Activated T-helper 2 cell treated with anti-CD3 and anti-CD28 coated beads, Interferon-gamma antibody, Interleukin-2, Interleukin-4, amounts not matched to agents 10 μg/mL and 5 μg/mL and 100 μg/mL, durations not matched to agents 14 hours and 24 hours and 36 hours (primary cell): ENCODE data around the gene TRMT1. TPM values are rescaled to one million over a fixed set of nuclear protein-coding genes. Genes with fewer than 3 reads are reported as not detected.

Experiments used
- DNase-seq: peaks from one replicate; pipeline ENCODE4 v3.0.0; 2021; ENCODE audit warnings: low spot score
- H3K27ac Mint-ChIP-seq: one replicate; pipeline ENCODE4 v1.8.0; 2021; ENCODE audit warnings: mixed read lengths
- H3K27me3 Mint-ChIP-seq: one replicate; pipeline ENCODE4 v1.8.0; 2021; ENCODE audit warnings: low read depth, mixed read lengths
- H3K36me3 Mint-ChIP-seq: one replicate; pipeline ENCODE4 v1.8.0; 2021; ENCODE audit warnings: low read depth, mixed read lengths
- H3K4me1 Mint-ChIP-seq: one replicate; pipeline ENCODE4 v1.8.0; 2021; ENCODE audit warnings: low read depth, mixed read lengths
- H3K4me3 Mint-ChIP-seq: one replicate; pipeline ENCODE4 v1.8.0; 2021; ENCODE audit warnings: low read depth, mild to moderate bottlenecking, moderate library complexity, mixed read lengths
- H3K9me3 Mint-ChIP-seq: one replicate; pipeline ENCODE4 v1.8.0; 2021; ENCODE audit warnings: mixed read lengths
- intact Hi-C: fragments of 100-400 bp; cut with micrococcal nuclease; formaldehyde crosslinking; loops from one replicate; pipeline ENCODE4 v1.15.1; 2023
- total RNA-seq: library from RNA; stranded (reverse); gene quantifications from 2 replicates; pipeline ENCODE4 v1.2.3, GENCODE V29; 2022

The TRMT1 gene
- total RNA-seq, 1 donor from 2014 or later = 116 TPM

DNA sequence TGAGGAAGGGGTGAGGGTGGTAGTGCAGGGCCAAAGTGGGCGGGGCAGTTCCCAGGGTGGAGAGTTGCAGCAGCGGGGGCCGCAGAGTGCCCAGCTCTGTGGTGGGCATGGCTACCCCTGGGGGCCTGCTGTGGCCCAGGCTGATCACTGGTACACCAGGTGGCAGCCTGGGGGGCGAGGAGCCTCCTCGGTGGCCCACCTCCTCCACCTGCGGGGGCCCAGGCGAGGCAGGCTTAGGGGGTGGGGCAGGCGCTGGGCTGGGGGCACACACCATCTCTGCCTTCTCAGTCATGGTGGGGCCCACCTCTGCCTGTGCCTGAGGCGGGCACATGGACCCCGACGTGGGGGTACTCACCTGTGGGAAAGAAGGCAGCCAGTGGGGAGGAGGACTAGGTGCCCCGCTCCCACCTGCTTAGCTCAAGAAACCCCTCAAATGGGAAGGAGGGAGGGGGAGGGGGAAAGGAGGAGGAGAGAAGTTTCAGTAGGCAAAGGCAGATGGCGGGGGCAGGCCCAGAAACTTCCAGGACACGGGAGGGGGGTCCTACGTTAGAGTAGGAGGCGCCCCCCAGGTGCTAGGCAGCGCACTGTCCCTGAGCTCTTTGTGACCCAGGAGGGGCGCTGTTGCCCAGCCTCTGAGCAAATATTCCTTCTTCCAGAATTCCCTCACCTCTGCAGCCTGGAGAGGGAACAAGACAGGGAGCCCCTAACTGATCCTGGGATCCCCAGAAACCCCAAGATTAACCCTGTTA, 15.5 kb downstream of the TRMT1 start:
- peak overlapping the region; percentile 56 for H3K4me3 Mint-ChIP-seq
- peaks cover 17% of the 10 kb centered on the region for H3K27me3 Mint-ChIP-seq
- peaks cover 7% of the 10 kb centered on the region for H3K36me3 Mint-ChIP-seq
- no peak overlapping the region for H3K27ac Mint-ChIP-seq
- intact Hi-C loops = loop anchor here (2.0 to 5.0 kb wide), 3 partner anchors 32 to 161 kb away; no protein-coding TSS in a partner anchor
- peaks cover 37% of the 10 kb centered on the region for H3K4me1 Mint-ChIP-seq
- no peaks in the 10 kb centered on the region for H3K9me3 Mint-ChIP-seq
- no peak for DNase-seq

DNA sequence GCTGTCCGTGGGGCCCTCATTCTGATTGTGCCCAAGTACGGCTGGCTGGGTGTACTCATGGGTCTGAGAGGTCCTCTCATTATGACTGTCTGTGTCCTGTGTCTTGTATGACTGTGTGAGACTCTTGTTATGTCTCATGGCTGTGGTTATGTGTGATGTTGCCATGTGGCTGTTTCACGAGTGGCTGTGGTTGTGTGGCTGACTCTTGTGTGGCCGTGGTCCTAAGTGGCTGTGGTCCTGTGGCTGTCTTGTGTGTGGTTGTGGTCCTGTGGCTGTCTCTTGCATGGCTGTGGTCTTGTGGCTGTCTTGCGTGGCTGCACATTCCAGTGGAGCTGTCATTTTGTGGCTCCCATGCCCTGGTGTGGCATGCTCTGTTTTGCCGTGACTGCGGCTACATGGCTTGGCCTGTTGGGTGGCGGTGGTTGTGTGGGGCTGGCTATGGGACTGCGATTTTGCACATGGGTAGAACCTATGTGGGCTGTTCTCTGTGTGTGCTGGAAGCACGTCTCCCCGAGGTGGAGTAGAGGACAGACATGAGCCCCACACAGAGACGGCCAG, 16.4 kb downstream of the TRMT1 start:
- Mint-ChIP-seq H3K27me3 (peaks cover 20% of the 10 kb centered on the region), H3K4me1 (peaks cover 40% of the 10 kb centered on the region)

GRCh38 chr19:13099073-13099999, 17.2 kb downstream of the TRMT1 start:
- H3K27ac Mint-ChIP-seq = peak overlapping the region; percentile 92
- peak overlapping the region; percentile 84 for H3K4me3 Mint-ChIP-seq
- no peaks in the 10 kb centered on the region for H3K9me3 Mint-ChIP-seq
- H3K36me3 Mint-ChIP-seq = peaks cover 3% of the 10 kb centered on the region
- H3K4me1 Mint-ChIP-seq = peaks cover 43% of the 10 kb centered on the region
- DNase-seq = peak; percentile 83
- H3K27me3 Mint-ChIP-seq = peaks cover 26% of the 10 kb centered on the region
- intact Hi-C loops = loop anchor here (5.0 kb wide), 1 partner anchor 262 kb away; the partner anchor contains the start of gene MAST1

More for the DNA sequence above, 16.4 kb downstream of the TRMT1 start:
- Mint-ChIP-seq H3K27ac (peak overlapping the region; percentile 80), H3K9me3 (no peaks in the 10 kb centered on the region), H3K4me3 (peak overlapping the region; percentile 66), H3K36me3 (peaks cover 6% of the 10 kb centered on the region)
- intact Hi-C loops = loop anchor here (2.0 to 5.0 kb wide), 3 partner anchors 33 to 162 kb away; no protein-coding TSS in a partner anchor
- peak; percentile 72 for DNase-seq

DNA sequence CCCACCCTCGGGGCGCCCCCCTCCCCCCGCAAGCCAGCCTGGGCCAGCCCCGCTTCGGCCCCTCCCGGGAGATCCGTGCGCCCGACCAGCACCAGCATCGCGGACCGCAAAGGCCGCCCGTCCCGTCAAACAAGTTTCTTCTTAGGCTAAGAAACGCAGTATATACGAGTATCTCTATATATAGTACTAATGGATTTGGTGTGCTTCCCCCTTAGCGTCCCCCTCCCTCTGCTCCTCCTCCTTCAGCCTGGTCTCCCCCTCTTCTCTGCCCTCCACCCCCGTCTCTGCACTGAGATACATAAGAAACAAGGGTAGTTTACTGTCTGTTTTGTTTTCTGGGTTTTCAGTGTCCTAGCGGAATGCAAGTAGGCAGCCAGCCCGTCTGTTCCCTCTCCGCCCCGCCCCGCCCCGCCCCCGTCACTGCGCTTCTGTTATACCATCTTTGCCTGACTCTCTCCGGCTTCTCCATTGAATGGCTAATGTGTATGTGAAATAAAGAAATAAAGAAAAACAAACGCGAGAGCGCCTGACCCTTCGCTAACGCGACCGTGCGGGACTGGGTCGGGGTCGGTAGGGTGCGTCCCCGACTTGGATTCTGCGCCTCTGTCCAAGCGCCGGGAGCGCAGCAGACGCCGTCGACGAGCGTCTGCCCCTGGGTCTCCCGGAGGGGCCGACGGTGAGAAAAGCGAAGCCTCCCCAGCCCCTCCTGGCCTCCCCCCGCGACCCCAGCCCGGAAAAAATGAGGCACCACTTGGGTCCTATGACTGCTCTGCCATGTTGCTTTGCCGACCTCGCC, 18.1 kb downstream of the TRMT1 start:
- H3K27me3 Mint-ChIP-seq = peaks cover 29% of the 10 kb centered on the region
- peaks cover 3% of the 10 kb centered on the region for H3K36me3 Mint-ChIP-seq
- intact Hi-C loops = loop anchor here (5.0 kb wide), 1 partner anchor 261 kb away; the partner anchor contains the start of gene MAST1
- H3K4me3 Mint-ChIP-seq = peak overlapping the region; percentile 84
- peaks cover 47% of the 10 kb centered on the region for H3K4me1 Mint-ChIP-seq
- DNase-seq = no peak
- peak overlapping the region; percentile 92 for H3K27ac Mint-ChIP-seq
- H3K9me3 Mint-ChIP-seq = no peaks in the 10 kb centered on the region

- H3K36me3 Mint-ChIP-seq = peaks cover 3% of the 10 kb centered on the region
- intact Hi-C loops = loop anchor here (1.0 to 5.0 kb wide), 2 partner anchors 85 to 260 kb away; partner anchors contain the start of gene MAST1
- H3K27ac Mint-ChIP-seq = no peak overlapping the region
- H3K4me3 Mint-ChIP-seq = peak overlapping the region; percentile 73
- peaks cover 29% of the 10 kb centered on the region for H3K27me3 Mint-ChIP-seq
- H3K4me1 Mint-ChIP-seq = peaks cover 45% of the 10 kb centered on the region
- no peak for DNase-seq
- H3K9me3 Mint-ChIP-seq = no peaks in the 10 kb centered on the region
Measured at GRCh38 chr19:13097463-13098258, 18.9 kb downstream of the TRMT1 start.

- Mint-ChIP-seq H3K4me3 (peak overlapping the region; percentile 67), H3K4me1 (peaks cover 42% of the 10 kb centered on the region)
Measured at GRCh38 chr19:13097033-13097462, 19.5 kb downstream of the TRMT1 start.

GRCh38 chr19:13095934-13096927, 20.3 kb downstream of the TRMT1 start:
- Mint-ChIP-seq H3K9me3 (no peaks in the 10 kb centered on the region), H3K4me3 (peak overlapping the region; percentile 77), H3K4me1 (peaks cover 38% of the 10 kb centered on the region), H3K27me3 (peaks cover 29% of the 10 kb centered on the region), H3K27ac (peak overlapping the region; percentile 39), H3K36me3 (peaks cover 3% of the 10 kb centered on the region)
- intact Hi-C loops = loop anchor here (5.0 kb wide), 1 partner anchor 259 kb away; the partner anchor contains the start of gene MAST1
- DNase-seq = no peak

More at GRCh38 chr19:13097033-13097462, 19.5 kb downstream of the TRMT1 start:
- H3K9me3 Mint-ChIP-seq = no peaks in the 10 kb centered on the region
- peaks cover 3% of the 10 kb centered on the region for H3K36me3 Mint-ChIP-seq
- H3K27ac Mint-ChIP-seq = peak overlapping the region; percentile 72
- intact Hi-C loops = loop anchor here (1.0 to 5.0 kb wide), 2 partner anchors 85 to 260 kb away; partner anchors contain the start of gene MAST1
- peaks cover 29% of the 10 kb centered on the region for H3K27me3 Mint-ChIP-seq
- no peak for DNase-seq

DNA sequence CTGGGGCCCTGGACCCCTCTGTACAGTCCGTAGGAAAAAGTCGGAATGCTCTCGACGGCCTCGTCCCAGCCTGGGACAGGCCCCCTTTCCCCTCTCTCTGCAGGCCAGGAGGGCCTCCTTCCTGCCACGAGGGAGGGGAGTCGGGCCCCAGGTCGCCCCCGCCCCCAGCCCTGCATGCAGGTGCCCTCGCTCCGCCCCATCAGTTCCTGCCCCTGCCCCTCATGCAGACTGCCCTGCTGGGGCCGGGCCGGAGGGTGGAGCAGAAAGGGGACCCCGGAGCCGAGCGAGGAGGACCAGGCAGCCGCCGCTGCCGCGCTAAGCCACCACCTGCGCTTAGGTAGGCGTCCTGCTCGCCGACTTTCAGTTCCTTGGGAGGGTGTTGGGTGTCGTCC, 21.2 kb downstream of the TRMT1 start:
- peaks cover 35% of the 10 kb centered on the region for H3K4me1 Mint-ChIP-seq
- H3K27ac Mint-ChIP-seq = no peak overlapping the region
- H3K27me3 Mint-ChIP-seq = peaks cover 29% of the 10 kb centered on the region
- intact Hi-C loops = loop anchor here (5.0 kb wide), 1 partner anchor 258 kb away; the partner anchor contains the start of gene MAST1
- H3K36me3 Mint-ChIP-seq = peaks cover 3% of the 10 kb centered on the region
- H3K4me3 Mint-ChIP-seq = no peak overlapping the region
- DNase-seq = no peak
- H3K9me3 Mint-ChIP-seq = no peaks in the 10 kb centered on the region

DNA sequence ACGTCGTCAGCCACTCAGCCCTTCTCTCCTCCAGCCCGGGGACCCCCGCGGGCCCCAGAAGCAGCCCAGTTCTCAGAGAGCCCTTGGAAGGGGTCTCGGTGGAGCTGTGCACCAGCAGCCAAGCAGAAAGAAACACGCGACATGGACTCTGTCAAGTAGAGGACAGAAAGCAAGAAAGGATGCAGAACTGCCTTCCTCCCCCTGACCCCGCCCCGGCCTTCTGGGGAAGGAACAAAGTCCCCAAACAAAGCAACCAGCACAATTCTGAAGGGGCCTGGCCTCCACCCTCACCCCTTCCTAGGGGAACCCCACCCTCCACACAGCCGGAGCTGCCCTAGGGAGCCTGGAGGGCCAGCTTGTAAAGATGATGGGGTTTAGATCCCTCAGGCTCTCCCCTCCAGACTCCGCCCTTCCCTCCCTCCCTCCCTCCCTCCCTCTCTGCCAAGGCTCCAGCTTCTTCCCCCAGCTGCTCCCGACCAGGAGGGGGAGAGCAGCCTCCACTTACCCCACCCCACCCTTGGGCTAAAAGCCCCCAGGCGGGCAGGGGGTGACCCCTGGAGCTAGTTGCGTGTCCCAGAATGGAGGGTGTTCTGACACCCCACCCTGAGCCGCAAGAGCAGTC, 21.7 kb downstream of the TRMT1 start:
- peaks cover 3% of the 10 kb centered on the region for H3K36me3 Mint-ChIP-seq
- no peak overlapping the region for H3K4me3 Mint-ChIP-seq
- H3K9me3 Mint-ChIP-seq = no peaks in the 10 kb centered on the region
- no peak for DNase-seq
- intact Hi-C loops = loop anchor here (1.0 to 5.0 kb wide), 2 partner anchors 117 to 258 kb away; partner anchors contain the start of gene MAST1
- no peak overlapping the region for H3K27ac Mint-ChIP-seq
- H3K27me3 Mint-ChIP-seq = peaks cover 29% of the 10 kb centered on the region
- H3K4me1 Mint-ChIP-seq = peaks cover 30% of the 10 kb centered on the region

- intact Hi-C loops = loop anchor here (1.0 kb wide), 1 partner anchor 116 kb away; no protein-coding TSS in a partner anchor
- peaks cover 25% of the 10 kb centered on the region for H3K4me1 Mint-ChIP-seq
- H3K27ac Mint-ChIP-seq = no peak overlapping the region
- H3K4me3 Mint-ChIP-seq = no peak overlapping the region
- H3K36me3 Mint-ChIP-seq = peaks cover 3% of the 10 kb centered on the region
- H3K9me3 Mint-ChIP-seq = no peaks in the 10 kb centered on the region
- peaks cover 29% of the 10 kb centered on the region for H3K27me3 Mint-ChIP-seq
- DNase-seq = no peak
Measured at GRCh38 chr19:13094106-13094504, 22.4 kb downstream of the TRMT1 start.
